LNCaP clone FGC (cell line): ENCODE data around the gene ICAM2.
"Not testable (repeated sequence)": the region's sequence is repeated elsewhere in the genome, so short reads cannot be mapped to it uniquely, and the experiment has no call there.

Experiments used
- DNase-seq: peaks from one replicate; pipeline ENCODE4 v3.0.0-alpha.2; 2011; ENCODE audit warnings: low read depth
- H3K4me3 ChIP-seq: 2 replicates; pipeline ENCODE4 v1.5.1; 2011; ENCODE audit warnings: mild to moderate bottlenecking, low read depth, low read length, control low read depth
- TF ChIP-seq, protein P1 (sequence below): IDR thresholded peaks from 2 replicates; pipeline ENCODE4 v1.5.1; 2012; ENCODE audit warnings: mild to moderate bottlenecking; ENCODE audit not compliant: control insufficient read depth, insufficient read depth; ENCODE audit errors: extremely low read depth

ICAM2 gene

DNA sequence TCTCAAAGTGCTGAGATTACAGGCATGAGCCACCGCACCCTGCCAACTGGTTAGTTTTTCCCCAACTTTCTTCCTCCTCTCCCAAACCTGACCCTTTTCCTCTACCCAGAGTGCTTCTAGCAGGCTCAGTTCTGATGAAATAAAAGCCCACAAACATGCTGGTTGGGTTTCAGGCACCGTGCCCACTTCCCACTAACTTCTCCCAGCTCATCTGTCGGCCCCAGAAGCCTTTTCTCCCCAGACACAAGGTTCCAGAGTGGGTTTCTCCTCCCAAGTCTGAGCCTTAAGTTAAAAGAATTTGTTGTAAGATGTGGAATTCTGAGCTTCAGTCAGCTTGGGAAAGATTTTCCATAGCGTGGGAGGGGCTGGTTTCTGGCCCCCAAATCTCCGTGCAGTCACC lies 36.2 kb downstream of the ICAM2 start:
- no peak for DNase-seq
- TF ChIP-seq, protein P1, sequence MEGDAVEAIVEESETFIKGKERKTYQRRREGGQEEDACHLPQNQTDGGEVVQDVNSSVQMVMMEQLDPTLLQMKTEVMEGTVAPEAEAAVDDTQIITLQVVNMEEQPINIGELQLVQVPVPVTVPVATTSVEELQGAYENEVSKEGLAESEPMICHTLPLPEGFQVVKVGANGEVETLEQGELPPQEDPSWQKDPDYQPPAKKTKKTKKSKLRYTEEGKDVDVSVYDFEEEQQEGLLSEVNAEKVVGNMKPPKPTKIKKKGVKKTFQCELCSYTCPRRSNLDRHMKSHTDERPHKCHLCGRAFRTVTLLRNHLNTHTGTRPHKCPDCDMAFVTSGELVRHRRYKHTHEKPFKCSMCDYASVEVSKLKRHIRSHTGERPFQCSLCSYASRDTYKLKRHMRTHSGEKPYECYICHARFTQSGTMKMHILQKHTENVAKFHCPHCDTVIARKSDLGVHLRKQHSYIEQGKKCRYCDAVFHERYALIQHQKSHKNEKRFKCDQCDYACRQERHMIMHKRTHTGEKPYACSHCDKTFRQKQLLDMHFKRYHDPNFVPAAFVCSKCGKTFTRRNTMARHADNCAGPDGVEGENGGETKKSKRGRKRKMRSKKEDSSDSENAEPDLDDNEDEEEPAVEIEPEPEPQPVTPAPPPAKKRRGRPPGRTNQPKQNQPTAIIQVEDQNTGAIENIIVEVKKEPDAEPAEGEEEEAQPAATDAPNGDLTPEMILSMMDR = no peak
- H3K4me3 ChIP-seq = no peak overlapping the region

DNA sequence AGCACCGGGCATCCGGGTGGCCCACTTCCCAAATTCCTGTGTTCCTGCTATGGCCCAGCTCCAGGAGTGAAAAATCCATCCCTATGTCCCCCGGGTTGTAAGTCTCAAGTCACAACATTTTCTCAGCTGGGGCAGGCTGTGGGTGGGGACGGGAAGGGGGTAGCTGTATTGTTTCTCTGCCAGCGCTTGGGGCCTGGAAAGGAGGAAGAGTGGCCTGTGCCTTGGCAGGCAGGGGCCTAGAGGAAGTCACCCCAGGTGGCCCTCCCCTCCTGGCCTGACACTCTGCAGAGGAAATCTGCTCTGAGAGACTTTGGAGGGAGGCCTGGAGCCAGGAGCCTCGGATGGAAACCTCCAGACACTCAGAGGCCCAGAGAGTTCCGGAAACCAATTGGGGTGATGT lies 37.1 kb downstream of the ICAM2 start:
- no peak overlapping the region for H3K4me3 ChIP-seq
- no peak for DNase-seq
- TF ChIP-seq, protein P1 = no peak

DNA sequence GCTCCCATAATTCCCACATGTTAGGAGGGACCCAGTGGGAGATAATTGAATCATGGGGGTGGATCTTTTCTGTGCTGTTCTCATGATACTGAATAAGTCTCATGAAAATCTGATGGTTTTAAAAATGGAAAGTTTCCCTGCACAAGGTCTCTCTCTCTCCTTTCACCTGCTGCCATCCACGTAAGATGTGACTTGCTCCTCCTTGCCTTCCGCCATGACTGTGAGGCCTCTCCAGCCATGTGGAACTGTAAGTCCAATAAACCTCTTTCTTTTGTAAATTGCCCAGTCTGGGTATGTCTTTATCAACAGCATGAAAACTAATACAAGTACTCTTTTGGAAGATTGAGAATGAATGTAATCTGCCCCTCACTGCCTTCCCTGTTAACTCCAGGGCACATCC lies 37.8 kb downstream of the ICAM2 start:
- not testable (repeated sequence) for H3K4me3 ChIP-seq, DNase-seq

DNA sequence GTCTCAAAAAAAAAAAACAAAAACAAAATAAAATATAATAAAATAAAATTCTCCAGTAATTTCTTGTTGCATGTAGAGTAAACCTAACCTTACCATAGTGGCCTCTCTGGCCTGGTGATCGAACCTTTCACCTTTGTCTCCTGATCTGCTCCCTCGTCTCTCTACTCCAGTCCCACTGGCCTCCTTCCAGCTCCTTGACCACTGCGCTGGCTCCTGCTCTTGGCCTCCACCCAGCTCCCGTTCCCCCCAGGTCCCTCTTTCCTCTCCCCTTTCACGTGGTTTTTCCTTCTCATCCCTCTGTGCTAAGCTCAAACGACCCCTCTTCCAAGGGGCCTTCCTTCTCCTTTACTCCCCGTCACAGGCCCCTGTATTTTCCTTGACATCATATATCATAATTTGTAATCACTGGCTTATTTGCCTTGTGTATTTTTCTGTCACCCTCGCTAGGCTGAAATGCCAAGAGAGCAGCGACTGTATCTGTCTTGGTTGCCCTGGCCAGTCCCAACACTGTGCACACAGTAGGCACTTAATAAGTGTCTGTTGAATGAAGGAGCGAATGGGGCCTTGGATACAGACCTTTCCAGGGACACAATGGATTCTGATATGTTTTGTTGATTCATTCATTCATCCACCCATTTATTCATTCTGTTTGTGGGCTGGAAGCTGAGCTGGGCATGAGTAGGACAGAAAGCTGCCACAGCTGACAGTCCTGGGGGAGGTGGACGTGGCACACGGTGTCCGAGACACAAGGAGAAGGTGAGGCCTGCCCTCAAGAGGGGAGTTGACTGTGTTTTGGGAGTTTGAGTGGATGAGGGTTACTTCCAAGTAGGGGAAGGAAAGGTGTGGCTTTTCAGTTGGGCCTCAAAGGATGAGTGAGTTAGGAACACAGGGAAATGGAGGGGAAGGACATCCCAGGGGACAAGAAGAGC lies 41.9 kb downstream of the ICAM2 start:
- no peak overlapping the region for H3K4me3 ChIP-seq
- DNase-seq = no peak
- TF ChIP-seq, protein P1 = no peak

DNA sequence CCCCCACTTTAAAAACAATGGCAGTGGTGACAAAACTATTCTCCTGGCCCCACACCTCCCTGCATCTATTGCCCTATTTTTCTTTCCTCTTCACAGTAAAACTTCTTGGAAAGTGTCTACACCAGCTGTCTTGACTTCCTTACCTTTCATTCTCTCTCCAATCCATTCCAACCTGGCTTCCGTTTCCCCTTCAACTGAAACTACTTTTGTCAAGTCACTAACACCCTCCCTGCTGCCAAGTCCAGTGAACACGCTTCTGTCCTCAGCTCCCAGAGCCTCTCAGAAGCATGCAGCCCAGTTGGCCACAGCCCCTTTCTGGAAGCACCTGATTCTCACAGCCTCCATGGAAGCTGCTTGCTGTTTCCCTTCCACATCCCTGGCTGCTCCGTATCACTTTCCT lies 43.7 kb downstream of the ICAM2 start:
- H3K4me3 ChIP-seq = no peak overlapping the region
- TF ChIP-seq, protein P1 = no peak
- DNase-seq = no peak

DNA sequence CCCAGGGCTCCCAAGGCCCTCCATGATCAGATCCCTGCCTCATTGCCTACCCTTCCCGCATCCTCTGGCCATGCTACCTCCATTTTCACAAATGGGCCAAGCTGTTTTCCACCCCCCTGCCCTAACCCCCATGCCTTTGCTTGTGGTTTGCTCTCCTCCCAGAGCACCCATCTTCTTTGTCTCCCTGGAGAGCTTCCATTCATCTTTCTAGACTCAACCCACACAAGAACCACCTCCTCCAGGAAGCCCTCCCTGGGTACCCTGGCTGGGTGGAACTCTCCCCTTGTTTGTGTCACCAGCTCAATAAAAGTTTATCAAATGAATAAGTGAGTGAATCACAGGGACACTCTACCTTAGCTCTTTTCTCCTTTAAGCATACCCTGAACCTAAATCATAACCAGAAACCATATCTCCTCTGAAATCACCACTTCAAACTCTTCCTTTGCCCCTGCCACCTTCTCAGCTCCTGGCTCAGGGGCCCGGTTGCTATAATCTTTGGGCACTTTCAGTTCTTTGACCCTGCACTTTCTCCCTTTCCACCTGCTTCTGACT lies 44.8 kb downstream of the ICAM2 start:
- TF ChIP-seq, protein P1 = no peak
- H3K4me3 ChIP-seq = no peak overlapping the region
- DNase-seq = no peak

DNA sequence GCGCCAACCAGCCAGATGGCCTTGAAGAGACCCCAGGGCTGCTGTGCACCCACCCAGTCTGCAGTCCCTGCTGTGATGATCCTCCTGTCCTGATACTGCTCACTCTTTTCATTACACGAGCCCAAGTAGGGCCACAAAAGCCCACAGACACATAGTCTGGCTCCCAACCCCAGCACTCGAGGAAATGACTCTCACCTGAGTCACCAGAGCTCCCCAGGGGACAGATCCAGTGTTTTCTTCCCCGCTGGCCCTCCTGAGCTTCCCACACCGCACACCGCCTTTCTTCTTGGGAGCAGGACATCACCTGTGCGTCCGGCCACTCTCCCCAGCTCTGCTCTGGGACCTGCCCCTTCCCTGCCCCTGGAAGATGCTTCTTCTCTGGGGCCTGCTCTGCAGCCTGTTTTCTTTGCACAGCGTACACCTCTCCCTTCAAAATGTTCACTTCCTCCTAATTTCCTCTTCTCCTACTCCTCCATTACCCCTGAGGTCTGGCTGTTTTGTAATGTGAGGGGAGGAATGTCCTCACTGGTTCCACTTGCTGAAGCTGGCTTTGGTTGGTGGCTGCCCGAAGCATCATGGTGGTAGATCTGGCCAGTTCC lies 45.7 kb downstream of the ICAM2 start:
- DNase-seq = no peak
- no peak overlapping the region for H3K4me3 ChIP-seq
- TF ChIP-seq, protein P1 = no peak
